ENCODE measurements around the gene XAGE2.

The XAGE2 gene

DNA sequence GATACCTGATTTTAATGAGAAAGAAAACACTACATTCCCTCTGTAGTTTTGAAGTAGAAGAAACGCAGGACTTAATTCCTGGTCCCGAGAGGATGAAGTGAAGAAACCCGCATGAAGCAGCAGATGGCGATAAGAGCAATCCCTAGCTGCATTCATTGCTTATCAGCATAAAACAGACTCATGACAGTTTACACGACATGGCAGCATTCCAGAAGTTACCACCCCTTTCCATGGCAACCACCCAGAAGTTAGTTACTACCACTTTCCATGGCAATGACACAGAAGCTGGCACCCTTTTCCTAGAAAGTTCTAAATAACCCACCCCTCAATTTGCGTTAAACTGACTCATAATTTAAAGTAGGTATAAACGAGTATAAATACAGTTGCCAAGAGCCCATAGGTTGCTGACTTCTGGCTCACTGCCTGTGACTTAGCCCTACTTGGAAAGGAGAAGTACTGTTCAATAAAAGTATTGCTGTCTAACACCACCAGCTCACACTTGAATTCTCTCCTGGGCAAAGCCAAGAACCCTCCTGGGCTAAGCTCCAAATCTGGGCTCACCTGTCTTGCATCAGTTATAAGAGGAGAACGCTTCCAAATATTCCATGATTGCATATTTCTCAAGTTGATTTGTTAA, 5.5 kb upstream of the XAGE2 start:
- no peaks in the 10 kb centered on the region for H3K36me3 ChIP-seq (ENCODE audit: control insufficient read depth, insufficient read depth, low read length)
- no peaks in the 10 kb centered on the region for H3K4me1 ChIP-seq (ENCODE audit: control insufficient read depth, insufficient read depth, low read length)
- H3K27me3 ChIP-seq (ENCODE audit: control insufficient read depth, insufficient read depth, low read length), result no peaks in the 10 kb centered on the region
- H3K9me3 ChIP-seq (ENCODE audit: control insufficient read depth, low read length), result no peaks in the 10 kb centered on the region
- H3K9ac ChIP-seq (ENCODE audit: low read length), result no peak overlapping the region
- no peak overlapping the region for H3K4me3 ChIP-seq (ENCODE audit: low read length)

DNA sequence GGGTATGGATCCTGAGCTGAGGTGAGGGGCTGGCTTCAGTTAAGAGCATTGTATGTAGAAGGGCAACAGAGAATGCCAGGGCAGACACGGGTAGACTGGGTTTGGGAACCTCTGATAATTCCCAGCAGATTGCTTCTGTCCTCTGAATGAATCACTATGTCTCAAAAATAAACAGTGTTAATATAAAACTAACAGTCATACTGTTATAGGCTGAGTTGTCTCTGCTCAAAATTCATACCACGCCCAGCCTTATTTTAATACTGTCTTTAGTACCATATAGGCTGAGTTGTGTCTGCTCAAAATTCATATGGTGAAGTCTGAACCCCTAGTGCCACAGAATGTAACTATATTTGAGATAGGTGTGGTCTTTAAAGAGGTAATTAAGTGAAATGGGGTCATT, 10.0 kb downstream of the XAGE2 start:
- no peaks in the 10 kb centered on the region for H3K36me3 ChIP-seq (ENCODE audit: control insufficient read depth, insufficient read depth, low read length)
- no peak overlapping the region for H3K9ac ChIP-seq (ENCODE audit: low read length)
- H3K9me3 ChIP-seq (ENCODE audit: control insufficient read depth, low read length), result no peaks in the 10 kb centered on the region
- H3K4me1 ChIP-seq (ENCODE audit: control insufficient read depth, insufficient read depth, low read length), result no peaks in the 10 kb centered on the region
- no peaks in the 10 kb centered on the region for H3K27me3 ChIP-seq (ENCODE audit: control insufficient read depth, insufficient read depth, low read length)
- no peak overlapping the region for H3K4me3 ChIP-seq (ENCODE audit: low read length)

DNA sequence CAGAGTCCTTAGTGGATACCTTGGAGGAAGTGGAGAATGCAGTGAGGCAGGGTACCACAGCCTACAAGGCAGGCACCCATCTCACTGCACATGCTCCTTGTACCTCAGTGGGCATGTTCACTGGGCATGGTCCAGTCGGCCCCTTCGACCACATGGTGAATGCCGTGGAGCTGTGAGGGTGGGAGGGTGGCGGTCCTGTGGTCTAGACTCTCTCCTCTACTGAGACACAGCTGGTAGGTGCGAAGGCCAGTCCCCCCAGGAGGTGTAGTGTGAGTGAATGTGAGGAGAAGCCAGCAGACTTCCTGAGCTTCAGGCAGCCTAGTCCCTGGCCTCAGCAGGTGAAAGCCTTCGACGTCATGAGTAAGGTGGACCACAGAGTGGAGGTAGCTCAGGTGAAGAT, 12.2 kb downstream of the XAGE2 start:
- Histone ChIP-seq H3K4me3 (ENCODE audit: low read length) (no peak overlapping the region), H3K36me3 (ENCODE audit: control insufficient read depth, insufficient read depth, low read length) (no peaks in the 10 kb centered on the region), H3K27me3 (ENCODE audit: control insufficient read depth, insufficient read depth, low read length) (no peaks in the 10 kb centered on the region), H3K4me1 (ENCODE audit: control insufficient read depth, insufficient read depth, low read length) (no peaks in the 10 kb centered on the region), H3K9ac (ENCODE audit: low read length) (no peak overlapping the region), H3K9me3 (ENCODE audit: control insufficient read depth, low read length) (no peaks in the 10 kb centered on the region)

DNA sequence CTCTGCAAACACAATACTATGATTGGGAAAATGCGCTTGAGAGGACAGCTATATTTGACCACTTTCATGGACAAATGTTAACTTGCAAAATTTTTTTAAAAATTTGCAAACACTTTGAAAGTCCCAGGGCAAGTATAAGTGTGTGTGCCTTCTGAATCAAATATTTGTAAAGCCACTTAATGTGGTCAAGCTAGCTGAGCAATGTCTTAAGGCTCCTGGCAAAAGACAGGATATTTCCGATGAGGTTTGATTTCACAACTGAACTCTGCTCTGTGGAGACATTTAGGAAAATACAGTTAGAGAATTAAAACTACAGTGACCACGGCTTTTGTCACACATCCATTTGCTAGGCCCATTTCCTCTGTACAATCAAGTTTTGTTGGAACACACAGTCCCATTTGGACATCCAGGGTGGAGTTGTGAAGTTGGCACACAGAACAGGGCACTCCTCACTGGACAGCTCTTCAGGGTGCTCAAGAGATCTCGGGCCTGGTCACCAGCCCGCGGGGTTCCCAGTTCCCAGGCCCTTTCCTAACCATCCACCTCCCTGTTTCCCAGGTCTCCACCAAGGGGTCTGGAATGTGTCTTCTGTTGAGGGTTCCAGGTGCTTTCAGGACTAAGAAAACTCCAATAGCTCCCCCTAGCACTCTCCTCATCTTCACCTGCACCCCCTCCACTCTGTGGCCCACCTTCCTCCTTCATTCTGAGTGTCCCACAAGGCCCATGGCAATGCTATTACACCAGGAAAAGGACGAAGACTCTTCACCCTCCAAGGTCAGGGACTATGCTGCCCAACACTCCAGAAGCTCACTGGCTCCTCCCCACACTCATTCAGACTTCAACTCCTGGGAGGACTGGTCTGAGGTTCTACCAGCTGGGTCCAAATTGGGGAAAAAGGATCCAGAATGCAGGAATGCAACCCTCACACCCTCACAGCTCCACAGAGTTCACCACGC, 41.9 kb downstream of the XAGE2 start:
- Histone ChIP-seq H3K9ac (ENCODE audit: low read length) (no peak overlapping the region), H3K9me3 (ENCODE audit: control insufficient read depth, low read length) (no peaks in the 10 kb centered on the region), H3K4me3 (ENCODE audit: low read length) (no peak overlapping the region), H3K36me3 (ENCODE audit: control insufficient read depth, insufficient read depth, low read length) (no peaks in the 10 kb centered on the region), H3K27me3 (ENCODE audit: control insufficient read depth, insufficient read depth, low read length) (no peaks in the 10 kb centered on the region), H3K4me1 (ENCODE audit: control insufficient read depth, insufficient read depth, low read length) (no peaks in the 10 kb centered on the region)

DNA sequence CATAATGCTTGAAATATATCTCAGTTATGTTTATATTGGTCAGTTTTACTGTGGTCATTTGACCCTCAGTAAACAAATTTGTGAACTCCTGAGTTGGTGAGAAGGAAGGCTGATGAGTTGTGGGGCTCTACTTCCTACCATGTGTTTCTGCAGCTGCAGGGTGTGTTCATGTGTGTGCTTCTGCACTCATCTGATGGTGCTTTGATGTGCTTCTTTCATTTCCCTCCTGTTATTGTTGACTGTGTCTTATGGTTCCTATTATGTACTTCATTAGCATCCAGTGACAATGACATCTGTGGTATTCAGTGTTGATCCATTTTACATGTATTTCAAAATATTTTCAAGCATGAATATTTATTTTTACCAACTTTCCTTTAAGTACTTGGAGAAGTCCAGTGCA, 46.5 kb downstream of the XAGE2 start:
- no peaks in the 10 kb centered on the region for H3K4me1 ChIP-seq (ENCODE audit: control insufficient read depth, insufficient read depth, low read length)
- no peak overlapping the region for H3K9ac ChIP-seq (ENCODE audit: low read length)
- H3K9me3 ChIP-seq (ENCODE audit: control insufficient read depth, low read length), result no peaks in the 10 kb centered on the region
- H3K27me3 ChIP-seq (ENCODE audit: control insufficient read depth, insufficient read depth, low read length), result no peaks in the 10 kb centered on the region
- H3K36me3 ChIP-seq (ENCODE audit: control insufficient read depth, insufficient read depth, low read length), result no peaks in the 10 kb centered on the region
- no peak overlapping the region for H3K4me3 ChIP-seq (ENCODE audit: low read length)

DNA sequence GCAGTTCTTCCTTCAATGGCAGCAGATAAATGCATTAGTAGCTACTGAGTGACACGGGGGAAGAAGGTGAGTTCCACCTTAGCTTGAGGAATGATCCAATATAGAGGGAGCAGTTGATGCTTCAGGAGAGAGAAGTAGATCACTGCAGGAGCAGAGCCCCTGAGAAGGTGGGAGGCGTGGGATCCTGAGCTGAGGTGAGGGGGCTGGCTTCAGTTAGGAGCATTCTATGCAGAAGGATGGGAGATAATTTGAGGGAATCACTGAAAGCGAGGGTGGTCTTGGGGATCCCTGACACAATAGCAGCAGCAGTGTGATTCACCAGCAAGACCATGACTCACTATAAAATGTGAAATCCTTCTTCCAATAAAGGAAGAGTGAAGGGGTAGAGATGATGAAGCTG, 48.0 kb downstream of the XAGE2 start:
- no peaks in the 10 kb centered on the region for H3K9me3 ChIP-seq (ENCODE audit: control insufficient read depth, low read length)
- no peaks in the 10 kb centered on the region for H3K27me3 ChIP-seq (ENCODE audit: control insufficient read depth, insufficient read depth, low read length)
- H3K4me3 ChIP-seq (ENCODE audit: low read length), result no peak overlapping the region
- H3K36me3 ChIP-seq (ENCODE audit: control insufficient read depth, insufficient read depth, low read length), result no peaks in the 10 kb centered on the region
- no peaks in the 10 kb centered on the region for H3K4me1 ChIP-seq (ENCODE audit: control insufficient read depth, insufficient read depth, low read length)
- no peak overlapping the region for H3K9ac ChIP-seq (ENCODE audit: low read length)

DNA sequence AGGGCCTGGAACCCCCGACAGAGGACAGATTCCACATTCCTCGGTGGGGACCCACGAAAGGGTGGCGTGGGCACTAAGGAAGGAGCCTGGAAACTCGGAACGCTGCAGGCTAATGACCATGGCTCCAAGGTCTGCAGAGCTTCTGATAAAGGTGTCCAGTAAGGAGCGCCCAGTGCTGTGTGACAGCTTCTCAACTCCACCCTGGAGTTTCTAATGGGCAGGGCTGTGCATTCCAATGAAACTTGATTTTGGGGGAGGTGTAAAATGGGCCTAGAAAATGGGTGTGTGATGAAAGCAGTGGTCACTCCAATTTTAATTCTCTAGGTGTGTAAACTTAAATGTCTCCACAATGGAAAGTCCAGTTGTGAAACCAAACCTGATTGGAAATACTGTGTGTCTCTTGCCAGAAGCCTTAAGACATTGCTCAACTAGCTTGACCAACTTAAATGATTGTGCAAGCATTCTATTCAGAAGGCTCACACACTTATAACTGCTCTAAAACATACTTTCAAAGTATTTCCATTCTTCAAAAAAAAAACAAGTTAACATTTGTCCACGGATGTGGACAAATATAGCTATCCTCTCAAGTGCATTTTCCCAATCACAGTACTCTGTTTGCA, 52.1 kb downstream of the XAGE2 start:
- Histone ChIP-seq H3K27me3 (ENCODE audit: control insufficient read depth, insufficient read depth, low read length) (no peaks in the 10 kb centered on the region), H3K9me3 (ENCODE audit: control insufficient read depth, low read length) (no peaks in the 10 kb centered on the region), H3K4me3 (ENCODE audit: low read length) (no peak overlapping the region), H3K36me3 (ENCODE audit: control insufficient read depth, insufficient read depth, low read length) (no peaks in the 10 kb centered on the region), H3K9ac (ENCODE audit: low read length) (no peak overlapping the region), H3K4me1 (ENCODE audit: control insufficient read depth, insufficient read depth, low read length) (no peaks in the 10 kb centered on the region)

DNA sequence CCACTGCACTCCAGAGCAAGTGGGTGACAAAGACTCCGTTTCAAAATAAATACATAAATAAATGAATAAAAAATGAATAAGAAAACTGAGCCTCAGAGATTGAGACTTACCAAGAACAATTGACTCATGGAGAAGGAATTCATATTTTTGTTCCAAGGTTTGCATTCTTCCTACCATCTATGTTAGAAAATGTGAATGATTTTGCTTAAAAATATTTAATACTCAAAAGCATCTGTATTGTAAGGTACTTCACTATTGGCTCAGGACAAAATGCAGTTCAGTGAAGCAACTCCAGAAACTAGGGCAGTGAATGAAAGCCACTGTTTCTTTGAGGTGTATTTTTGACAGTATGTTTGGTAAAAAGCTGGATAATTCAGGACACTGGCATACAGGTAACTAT, 54.1 kb downstream of the XAGE2 start:
- no peaks in the 10 kb centered on the region for H3K9me3 ChIP-seq (ENCODE audit: control insufficient read depth, low read length)
- H3K4me3 ChIP-seq (ENCODE audit: low read length), result no peak overlapping the region
- no peaks in the 10 kb centered on the region for H3K36me3 ChIP-seq (ENCODE audit: control insufficient read depth, insufficient read depth, low read length)
- no peak overlapping the region for H3K9ac ChIP-seq (ENCODE audit: low read length)
- no peaks in the 10 kb centered on the region for H3K4me1 ChIP-seq (ENCODE audit: control insufficient read depth, insufficient read depth, low read length)
- no peaks in the 10 kb centered on the region for H3K27me3 ChIP-seq (ENCODE audit: control insufficient read depth, insufficient read depth, low read length)

DNA sequence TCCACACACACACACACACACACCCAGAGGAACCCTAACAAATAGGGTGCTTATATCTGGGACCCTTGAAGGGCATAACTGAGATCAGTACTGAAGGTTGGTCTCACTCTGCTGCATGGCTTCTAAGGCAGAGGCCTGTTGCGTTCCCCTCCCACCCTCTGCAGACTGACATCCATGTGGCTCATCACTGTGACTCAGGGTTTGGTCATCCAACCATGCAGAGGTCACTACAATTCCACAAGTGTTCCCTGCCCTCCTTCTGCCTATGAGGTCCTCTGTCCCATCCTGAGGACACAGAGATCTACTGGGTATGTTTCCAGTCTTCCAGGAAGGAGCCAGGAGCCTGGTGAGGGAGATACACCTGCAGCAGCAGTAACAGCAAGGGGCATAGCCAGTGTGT, 55.8 kb downstream of the XAGE2 start:
- Histone ChIP-seq H3K4me3 (ENCODE audit: low read length) (no peak overlapping the region), H3K9ac (ENCODE audit: low read length) (no peak overlapping the region), H3K4me1 (ENCODE audit: control insufficient read depth, insufficient read depth, low read length) (no peaks in the 10 kb centered on the region), H3K36me3 (ENCODE audit: control insufficient read depth, insufficient read depth, low read length) (no peaks in the 10 kb centered on the region), H3K9me3 (ENCODE audit: control insufficient read depth, low read length) (no peaks in the 10 kb centered on the region), H3K27me3 (ENCODE audit: control insufficient read depth, insufficient read depth, low read length) (no peaks in the 10 kb centered on the region)

Measured in mucosa of stomach (tissue), 1 donor.